CD14-positive monocyte (primary cell): Measurements from ENCODE around the gene NRF1. TPM values are rescaled to one million over a fixed set of nuclear protein-coding genes. Genes with fewer than 3 reads are reported as not detected.

Experiments
- DNase-seq, 3 donors: peaks; one replicate each; pipeline ENCODE4 v3.0.0-alpha.2; 2011 to 2022
- H2AFZ ChIP-seq: 2 replicates; pipeline ENCODE4 v1.6.0; 2012; ENCODE audit warnings: mild to moderate bottlenecking, low read depth, low read length, inconsistent platforms; ENCODE audit not compliant: insufficient read depth, poor library complexity, severe bottlenecking
- H3K27ac ChIP-seq, 2 donors: 1 replicate in 1 of 2; 2 replicates in 1 of 2; pipeline ENCODE4 v1.5.1; 2012 to 2013; ENCODE audit warnings: low read length in 2 of 2, control low read depth in 1 of 2, inconsistent platforms in 1 of 2, low read depth in 1 of 2, mild to moderate bottlenecking in 1 of 2
- H3K27me3 ChIP-seq, 2 donors: one replicate each; pipeline versions ENCODE4 v1.6.0 to v1.6.1; 2011 to 2013; ENCODE audit warnings: low read length in 2 of 2; ENCODE audit not compliant: control insufficient read depth in 2 of 2, insufficient read depth in 2 of 2
- H3K36me3 ChIP-seq, 2 donors: replicated peaks in 1 of 2; 1 replicate in 1 of 2; 2 replicates in 1 of 2; pipeline versions ENCODE4 v1.5.1 to v1.6.1; 2012 to 2013; ENCODE audit warnings: low read length in 2 of 2, control low read depth in 1 of 2, inconsistent platforms in 1 of 2, mild to moderate bottlenecking in 1 of 2; ENCODE audit not compliant: insufficient read depth in 2 of 2, control insufficient read depth in 1 of 2
- H3K4me1 ChIP-seq, 2 donors: 1 replicate in 1 of 2; 2 replicates in 1 of 2; pipeline versions ENCODE4 v1.5.1 to v1.6.1; 2012 to 2013; ENCODE audit warnings: low read length in 2 of 2, control low read depth in 1 of 2, inconsistent platforms in 1 of 2, mild to moderate bottlenecking in 1 of 2, moderate library complexity in 1 of 2; ENCODE audit not compliant: insufficient read depth in 2 of 2, control insufficient read depth in 1 of 2
- H3K4me2 ChIP-seq: replicated peaks from 2 replicates; pipeline ENCODE3; 2012; ENCODE audit warnings: low read length, moderate library complexity, mild to moderate bottlenecking; ENCODE audit not compliant: poor library complexity, severe bottlenecking; ENCODE audit errors: extremely low read depth
- H3K4me3 ChIP-seq, 3 experiments: fragments of 200-600 bp in 1 of 3; sonication (generic) in 1 of 3; replicated peaks in 1 of 3; 1 replicate in 2 of 3; 2 replicates in 1 of 3; pipeline ENCODE4 v1.5.1; 2011 to 2013; ENCODE audit warnings: low read length in 3 of 3, mild to moderate bottlenecking in 3 of 3, control low read depth in 2 of 3, low read depth in 2 of 3, inconsistent platforms in 1 of 3, moderate library complexity in 1 of 3
- H3K79me2 ChIP-seq: 2 replicates; pipeline ENCODE4 v1.6.0; 2012; ENCODE audit warnings: mild to moderate bottlenecking, control low read depth, inconsistent platforms, low read length, moderate library complexity; ENCODE audit not compliant: insufficient read depth
- H3K9ac ChIP-seq: 2 replicates; pipeline ENCODE4 v1.6.0; 2017; ENCODE audit warnings: low read length, mild to moderate bottlenecking; ENCODE audit not compliant: insufficient read depth, poor library complexity, severe bottlenecking
- H3K9me3 ChIP-seq, 2 donors: replicated peaks in 1 of 2; 1 replicate in 1 of 2; 2 replicates in 1 of 2; pipeline versions ENCODE4 v1.5.1 to v1.6.1; 2012 to 2013; ENCODE audit warnings: low read length in 2 of 2, control low read depth in 1 of 2; ENCODE audit not compliant: control insufficient read depth in 1 of 2, insufficient read depth in 1 of 2
- H4K20me1 ChIP-seq: 2 replicates; pipeline ENCODE4 v1.6.0; 2012; ENCODE audit warnings: mild to moderate bottlenecking, low read length, control low read depth, moderate library complexity; ENCODE audit not compliant: insufficient read depth
- H3K27ac Mint-ChIP-seq, 7 donors: one replicate each; pipeline ENCODE4 v1.8.0; 2020; ENCODE audit warnings: mild to moderate bottlenecking in 7 of 7, mixed read lengths in 7 of 7, moderate library complexity in 6 of 7, inconsistent platforms in 2 of 7
- H3K27me3 Mint-ChIP-seq, 3 donors: one replicate each; pipeline ENCODE4 v1.8.0; 2021 to 2022; ENCODE audit warnings: low read depth in 3 of 3, mild to moderate bottlenecking in 3 of 3, mixed read lengths in 3 of 3, moderate library complexity in 3 of 3, inconsistent platforms in 1 of 3
- H3K36me3 Mint-ChIP-seq, 2 donors: one replicate each; pipeline ENCODE4 v1.8.0; 2020; ENCODE audit warnings: mixed read lengths in 2 of 2, inconsistent platforms in 1 of 2, mild to moderate bottlenecking in 1 of 2
- H3K4me1 Mint-ChIP-seq: one replicate; pipeline ENCODE4 v1.8.0; 2020; ENCODE audit warnings: mild to moderate bottlenecking, mixed read lengths
- H3K4me3 Mint-ChIP-seq, 2 donors: one replicate each; pipeline ENCODE4 v1.8.0; 2020; ENCODE audit warnings: mild to moderate bottlenecking in 2 of 2, mixed read lengths in 2 of 2, moderate library complexity in 1 of 2
- H3K9me3 Mint-ChIP-seq, 7 donors: one replicate each; pipeline ENCODE4 v1.8.0; 2020 to 2022; ENCODE audit warnings: mixed read lengths in 7 of 7, mild to moderate bottlenecking in 6 of 7, moderate library complexity in 6 of 7, inconsistent platforms in 2 of 7
- WGBS: methylation state at CpG from one replicate; pipeline ENCODE4 v1.1.5; 2013; ENCODE audit warnings: missing lambda C conversion rate; ENCODE audit not compliant: insufficient coverage; 5-methylcytosine and 5-hydroxymethylcytosine counted together
- intact Hi-C, 2 donors: fragments of 100-400 bp; cut with micrococcal nuclease; formaldehyde crosslinking; loops; one replicate each; pipeline versions ENCODE4 v1.15.0 to v1.15.1; 2023
- polyA plus RNA-seq, 3 donors: library from polyadenylated mRNA; depleted of rRNA in 1 of 3; unstranded in 2 of 3; stranded (reverse) in 1 of 3; fragments of 300-500 nt in 2 of 3; fragments of >200 nt in 1 of 3; fragmentation: Illumina TruSeq in 2 of 3; gene quantifications; 1 replicate in 2 of 3; 2 replicates in 1 of 3; pipeline ENCODE4 v1.2.3, GENCODE V29; 2012 to 2021
- TF ChIP-seq, protein P1 (sequence below): fragments of 200-600 bp; IDR thresholded peaks from one replicate; pipeline ENCODE4 v1.8.0; 2022; ENCODE audit warnings: antibody characterized with exemption, mild to moderate bottlenecking

Gene NRF1
- polyA plus RNA-seq, 3 donors, result 5.1 to 14.0 (median 7.7) TPM

DNA sequence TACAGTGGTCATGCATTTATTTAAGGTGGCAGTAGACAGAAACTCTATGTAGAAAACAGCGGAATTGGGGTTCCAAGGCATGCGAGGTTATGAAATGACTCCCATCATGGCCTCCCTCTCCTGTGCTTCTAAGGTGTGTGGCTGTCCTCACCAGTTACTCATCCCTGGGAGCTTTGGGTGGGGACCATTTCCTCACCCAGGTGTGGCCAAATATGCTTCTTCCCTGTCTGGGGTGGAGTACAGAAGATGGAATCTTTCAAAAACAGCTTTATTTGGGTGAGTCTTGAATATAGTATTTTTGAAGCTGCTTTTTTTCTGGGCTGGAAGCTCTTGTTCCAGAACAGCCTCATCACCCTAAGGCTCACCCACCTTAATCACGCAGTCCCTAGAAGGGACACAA lies 139.0 kb downstream of the NRF1 start:
- Mint-ChIP-seq H3K9me3 (no peaks in the 10 kb centered on the region), H3K27ac (no peak overlapping the region), H3K27me3 (peaks cover 0 to 3% (median 1%) of the 10 kb centered on the region in 3 donors), H3K36me3 (peaks cover 52 to 65% of the 10 kb centered on the region in 2 donors), H3K4me3 (no peak overlapping the region), H3K4me1 (no peaks in the 10 kb centered on the region)
- no peaks in the 10 kb centered on the region for H3K9me3 ChIP-seq
- no peaks in the 10 kb centered on the region for H3K4me1 ChIP-seq
- no peaks in the 10 kb centered on the region for H4K20me1 ChIP-seq
- intact Hi-C loops, result no loop called here
- no peaks in the 10 kb centered on the region for H3K27me3 ChIP-seq
- no peak overlapping the region for H3K27ac ChIP-seq
- WGBS, result 100% methylated on average over 2 of the region's 3 CpGs
- H2AFZ ChIP-seq, result no peak overlapping the region
- H3K4me2 ChIP-seq, result no peak overlapping the region
- H3K9ac ChIP-seq, result no peak overlapping the region
- TF ChIP-seq, protein P1, sequence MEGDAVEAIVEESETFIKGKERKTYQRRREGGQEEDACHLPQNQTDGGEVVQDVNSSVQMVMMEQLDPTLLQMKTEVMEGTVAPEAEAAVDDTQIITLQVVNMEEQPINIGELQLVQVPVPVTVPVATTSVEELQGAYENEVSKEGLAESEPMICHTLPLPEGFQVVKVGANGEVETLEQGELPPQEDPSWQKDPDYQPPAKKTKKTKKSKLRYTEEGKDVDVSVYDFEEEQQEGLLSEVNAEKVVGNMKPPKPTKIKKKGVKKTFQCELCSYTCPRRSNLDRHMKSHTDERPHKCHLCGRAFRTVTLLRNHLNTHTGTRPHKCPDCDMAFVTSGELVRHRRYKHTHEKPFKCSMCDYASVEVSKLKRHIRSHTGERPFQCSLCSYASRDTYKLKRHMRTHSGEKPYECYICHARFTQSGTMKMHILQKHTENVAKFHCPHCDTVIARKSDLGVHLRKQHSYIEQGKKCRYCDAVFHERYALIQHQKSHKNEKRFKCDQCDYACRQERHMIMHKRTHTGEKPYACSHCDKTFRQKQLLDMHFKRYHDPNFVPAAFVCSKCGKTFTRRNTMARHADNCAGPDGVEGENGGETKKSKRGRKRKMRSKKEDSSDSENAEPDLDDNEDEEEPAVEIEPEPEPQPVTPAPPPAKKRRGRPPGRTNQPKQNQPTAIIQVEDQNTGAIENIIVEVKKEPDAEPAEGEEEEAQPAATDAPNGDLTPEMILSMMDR, result no peak
- no peaks in the 10 kb centered on the region for H3K79me2 ChIP-seq
- no peak for DNase-seq
- peaks cover 30 to 84% of the 10 kb centered on the region in 2 donors for H3K36me3 ChIP-seq
- H3K4me3 ChIP-seq, result no peak overlapping the region

DNA sequence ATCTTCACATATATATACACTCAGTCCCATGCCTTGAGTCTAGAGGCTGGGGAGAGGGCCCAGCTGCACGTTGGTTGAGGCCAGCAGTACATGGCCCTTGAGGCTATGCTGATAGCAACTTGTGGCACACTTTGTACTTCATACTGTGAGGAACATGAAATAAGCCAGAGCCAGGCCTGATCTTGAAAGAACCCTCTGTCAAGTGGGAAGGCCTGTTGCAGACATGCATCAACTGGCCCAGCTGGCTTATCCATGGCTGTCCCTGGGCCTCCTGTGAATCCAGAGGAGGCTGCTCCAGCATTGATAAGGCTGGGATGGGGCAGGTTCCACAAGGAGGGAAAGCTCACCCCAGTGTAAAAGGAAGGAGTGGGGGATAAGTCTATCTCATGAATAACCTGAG lies 140.4 kb downstream of the NRF1 start:
- Histone ChIP-seq H3K36me3 (peaks cover 35 to 82% of the 10 kb centered on the region in 2 donors), H3K79me2 (no peaks in the 10 kb centered on the region), H4K20me1 (no peaks in the 10 kb centered on the region), H3K27ac (no peak overlapping the region), H3K9ac (no peak overlapping the region), H3K9me3 (no peaks in the 10 kb centered on the region), H3K27me3 (no peaks in the 10 kb centered on the region), H2AFZ (no peak overlapping the region), H3K4me2 (no peak overlapping the region), H3K4me3 (no peak overlapping the region), H3K4me1 (no peaks in the 10 kb centered on the region)
- Mint-ChIP-seq H3K27ac (no peak overlapping the region), H3K4me1 (no peaks in the 10 kb centered on the region), H3K36me3 (peaks cover 58 to 69% of the 10 kb centered on the region in 2 donors), H3K27me3 (peaks cover 0 to 5% (median 1%) of the 10 kb centered on the region in 3 donors), H3K4me3 (no peak overlapping the region), H3K9me3 (no peaks in the 10 kb centered on the region)
- no peak for DNase-seq
- intact Hi-C loops, result no loop called here
- TF ChIP-seq, protein P1, result no peak
- WGBS, result 83% methylated on average over 1 of the region's 1 CpG
